ENCODE data around the gene PSMB10.

DNA sequence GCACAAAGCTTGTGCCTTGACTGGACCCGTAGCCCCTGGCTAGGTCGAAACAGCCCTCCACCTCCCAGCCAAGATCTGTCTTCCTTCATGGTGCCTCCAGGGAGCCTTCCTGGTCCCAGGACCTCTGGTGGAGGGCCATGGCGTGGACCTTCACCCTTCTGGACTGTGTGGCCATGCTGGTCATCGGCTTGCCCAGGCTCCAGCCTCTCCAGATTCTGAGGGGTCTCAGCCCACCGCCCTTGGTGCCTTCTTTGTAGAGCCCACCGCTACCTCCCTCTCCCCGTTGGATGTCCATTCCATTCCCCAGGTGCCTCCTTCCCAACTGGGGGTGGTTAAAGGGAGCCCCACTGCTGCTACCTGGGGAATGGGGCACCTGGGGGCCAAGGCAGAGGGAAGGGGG lies 8.5 kb downstream of the PSMB10 start:
- TF ChIP-seq, protein P1, sequence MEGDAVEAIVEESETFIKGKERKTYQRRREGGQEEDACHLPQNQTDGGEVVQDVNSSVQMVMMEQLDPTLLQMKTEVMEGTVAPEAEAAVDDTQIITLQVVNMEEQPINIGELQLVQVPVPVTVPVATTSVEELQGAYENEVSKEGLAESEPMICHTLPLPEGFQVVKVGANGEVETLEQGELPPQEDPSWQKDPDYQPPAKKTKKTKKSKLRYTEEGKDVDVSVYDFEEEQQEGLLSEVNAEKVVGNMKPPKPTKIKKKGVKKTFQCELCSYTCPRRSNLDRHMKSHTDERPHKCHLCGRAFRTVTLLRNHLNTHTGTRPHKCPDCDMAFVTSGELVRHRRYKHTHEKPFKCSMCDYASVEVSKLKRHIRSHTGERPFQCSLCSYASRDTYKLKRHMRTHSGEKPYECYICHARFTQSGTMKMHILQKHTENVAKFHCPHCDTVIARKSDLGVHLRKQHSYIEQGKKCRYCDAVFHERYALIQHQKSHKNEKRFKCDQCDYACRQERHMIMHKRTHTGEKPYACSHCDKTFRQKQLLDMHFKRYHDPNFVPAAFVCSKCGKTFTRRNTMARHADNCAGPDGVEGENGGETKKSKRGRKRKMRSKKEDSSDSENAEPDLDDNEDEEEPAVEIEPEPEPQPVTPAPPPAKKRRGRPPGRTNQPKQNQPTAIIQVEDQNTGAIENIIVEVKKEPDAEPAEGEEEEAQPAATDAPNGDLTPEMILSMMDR (IDR thresholded peaks at IDR 0.05; ENCODE audit: low read depth, low read length) = no peak
- no peak for TF ChIP-seq POLR2A (IDR thresholded peaks at IDR 0.05; ENCODE audit: extremely low read depth, insufficient read length)
- no peak for TF ChIP-seq MYC (IDR thresholded peaks at IDR 0.05; ENCODE audit: low read depth, low read length)
- TF ChIP-seq, protein P2, sequence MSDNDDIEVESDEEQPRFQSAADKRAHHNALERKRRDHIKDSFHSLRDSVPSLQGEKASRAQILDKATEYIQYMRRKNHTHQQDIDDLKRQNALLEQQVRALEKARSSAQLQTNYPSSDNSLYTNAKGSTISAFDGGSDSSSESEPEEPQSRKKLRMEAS (IDR thresholded peaks at IDR 0.05; ENCODE audit: low read depth, low read length) = no peak

Data from NB4 (cell line).